H9 (cell line): ENCODE results near the gene MAPT. TPM values are rescaled to one million over a fixed set of nuclear protein-coding genes. Genes with fewer than 3 reads are reported as not detected.
"Not testable (repeated sequence)": the region's sequence is repeated elsewhere in the genome, so short reads cannot be mapped to it uniquely, and the experiment has no call there.

ENCODE experiments used
- DNase-seq: peaks from one replicate; pipeline ENCODE4 v3.0.0-alpha.2; 2017
- H2AFZ ChIP-seq: one replicate; pipeline ENCODE4 v1.6.1; 2013; ENCODE audit warnings: mild to moderate bottlenecking, low read length, control low read depth, moderate library complexity
- H2AK5ac ChIP-seq: 2 replicates; pipeline ENCODE4 v1.6.1; 2013; ENCODE audit warnings: low read length, control low read depth, mixed read lengths; ENCODE audit not compliant: insufficient read length
- H2BK120ac ChIP-seq: one replicate; pipeline ENCODE4 v1.6.1; 2013; ENCODE audit warnings: low read depth, mild to moderate bottlenecking, low read length, control low read depth, inconsistent platforms; ENCODE audit not compliant: poor library complexity, severe bottlenecking
- H2BK12ac ChIP-seq: 2 replicates; pipeline ENCODE4 v1.6.1; 2013; ENCODE audit warnings: low read length, control low read depth, mixed read lengths, low read depth; ENCODE audit not compliant: insufficient read length
- H2BK15ac ChIP-seq: 2 replicates; pipeline ENCODE4 v1.6.1; 2013; ENCODE audit warnings: low read depth, low read length, control low read depth
- H2BK20ac ChIP-seq: one replicate; pipeline ENCODE4 v1.6.1; 2013; ENCODE audit warnings: low read depth, mild to moderate bottlenecking, low read length, control low read depth, inconsistent platforms; ENCODE audit not compliant: poor library complexity, severe bottlenecking
- H2BK5ac ChIP-seq: 2 replicates; pipeline ENCODE4 v1.6.1; 2013; ENCODE audit warnings: low read length, control low read depth, mixed read lengths; ENCODE audit not compliant: insufficient read length
- H3K14ac ChIP-seq: 2 replicates; pipeline ENCODE4 v1.6.1; 2013; ENCODE audit warnings: low read length, control low read depth; ENCODE audit not compliant: insufficient read depth
- H3K18ac ChIP-seq: 2 replicates; pipeline ENCODE4 v1.6.1; 2013; ENCODE audit warnings: low read depth, mild to moderate bottlenecking, mixed read lengths, low read length, control low read depth; ENCODE audit not compliant: insufficient read length
- H3K23ac ChIP-seq: 2 replicates; pipeline ENCODE4 v1.6.1; 2013; ENCODE audit warnings: low read length, control low read depth, mixed read lengths, low read depth; ENCODE audit not compliant: insufficient read length
- H3K23me2 ChIP-seq: 2 replicates; pipeline ENCODE4 v1.6.1; 2013; ENCODE audit warnings: low read depth, mild to moderate bottlenecking, mixed read lengths, low read length, control low read depth; ENCODE audit not compliant: insufficient read length, poor library complexity, severe bottlenecking
- H3K27ac ChIP-seq: 2 replicates; pipeline ENCODE4 v1.5.1; 2013; ENCODE audit warnings: low read length, control low read depth, mixed read lengths, low read depth; ENCODE audit not compliant: insufficient read length
- H3K27me3 ChIP-seq: 2 replicates; pipeline ENCODE4 v1.6.1; 2013; ENCODE audit warnings: low read length, control low read depth, inconsistent platforms; ENCODE audit not compliant: insufficient read depth
- H3K4ac ChIP-seq: 2 replicates; pipeline ENCODE4 v1.6.1; 2013; ENCODE audit warnings: low read depth, mild to moderate bottlenecking, control low read depth, inconsistent platforms, low read length, moderate library complexity
- H3K4me1 ChIP-seq: 2 replicates; pipeline ENCODE4 v1.6.1; 2013; ENCODE audit warnings: low read length, control low read depth, inconsistent platforms; ENCODE audit not compliant: insufficient read depth
- H3K4me2 ChIP-seq: 2 replicates; pipeline ENCODE4 v1.6.1; 2013; ENCODE audit warnings: low read length, control low read depth, mixed read lengths; ENCODE audit not compliant: insufficient read length, insufficient read depth
- H3K56ac ChIP-seq: 2 replicates; pipeline ENCODE4 v1.6.1; 2013; ENCODE audit warnings: low read depth, mild to moderate bottlenecking, mixed read lengths, low read length, control low read depth; ENCODE audit not compliant: insufficient read length
- H3K79me1 ChIP-seq: 2 replicates; pipeline ENCODE4 v1.6.1; 2013; ENCODE audit warnings: low read depth, mild to moderate bottlenecking, moderate library complexity, low read length, control low read depth, inconsistent platforms; ENCODE audit not compliant: insufficient read depth, poor library complexity, severe bottlenecking
- H3K79me2 ChIP-seq: 2 replicates; pipeline ENCODE4 v1.6.1; 2013; ENCODE audit warnings: low read length, control low read depth, inconsistent platforms; ENCODE audit not compliant: insufficient read depth
- H3K9ac ChIP-seq: 2 replicates; pipeline ENCODE4 v1.6.1; 2013; ENCODE audit warnings: low read length, control low read depth, mixed read lengths; ENCODE audit not compliant: insufficient read length; ENCODE audit errors: extremely low read depth
- H3K9me3 ChIP-seq: one replicate; pipeline ENCODE4 v1.6.1; 2013; ENCODE audit warnings: low read depth, low read length, inconsistent platforms; ENCODE audit not compliant: control insufficient read depth
- H3T11ph ChIP-seq: one replicate; pipeline ENCODE4 v1.6.1; 2013; ENCODE audit warnings: mild to moderate bottlenecking, low read length, control low read depth, inconsistent platforms
- H4K20me1 ChIP-seq: one replicate; pipeline ENCODE4 v1.6.1; 2013; ENCODE audit not compliant: control insufficient read depth, insufficient read length, insufficient read depth
- H4K5ac ChIP-seq: 2 replicates; pipeline ENCODE4 v1.6.1; 2013; ENCODE audit warnings: low read depth, mild to moderate bottlenecking, mixed read lengths, low read length, control low read depth; ENCODE audit not compliant: insufficient read length
- H4K8ac ChIP-seq: replicated peaks from 2 replicates; pipeline ENCODE4 v1.6.1; 2013; ENCODE audit warnings: low read length, control low read depth, mixed read lengths, low read depth; ENCODE audit not compliant: insufficient read length
- H4K91ac ChIP-seq: 2 replicates; pipeline ENCODE4 v1.6.1; 2013; ENCODE audit warnings: low read depth, mild to moderate bottlenecking, moderate library complexity, mixed read lengths, low read length, control low read depth; ENCODE audit not compliant: insufficient read length
- H3K27ac Mint-ChIP-seq, 3 experiments: 2 replicates in 2 of 3; 3 replicates in 1 of 3; pipeline ENCODE4 v1.8.0; 2020 to 2021; ENCODE audit warnings: mixed read lengths in 3 of 3, mild to moderate bottlenecking in 1 of 3, moderate library complexity in 1 of 3
- H3K27me3 Mint-ChIP-seq: 2 replicates; pipeline ENCODE4 v1.8.0; 2021; ENCODE audit warnings: low read depth, mild to moderate bottlenecking, moderate library complexity, mixed read lengths
- H3K36me3 Mint-ChIP-seq, 3 experiments: 2 replicates in 2 of 3; 3 replicates in 1 of 3; pipeline ENCODE4 v1.8.0; 2020 to 2021; ENCODE audit warnings: low read depth in 3 of 3, mixed read lengths in 3 of 3; ENCODE audit not compliant: insufficient read depth in 1 of 3
- H3K4me1 Mint-ChIP-seq, 2 experiments: 2 replicates each; pipeline ENCODE4 v1.8.0; 2020; ENCODE audit warnings: mixed read lengths in 2 of 2
- H3K4me3 Mint-ChIP-seq, 2 experiments: 2 replicates in 1 of 2; 3 replicates in 1 of 2; pipeline ENCODE4 v1.8.0; 2020 to 2021; ENCODE audit warnings: mild to moderate bottlenecking in 2 of 2, mixed read lengths in 2 of 2, moderate library complexity in 1 of 2
- H3K9me3 Mint-ChIP-seq, 2 experiments: 2 replicates in 1 of 2; 3 replicates in 1 of 2; pipeline ENCODE4 v1.8.0; 2020; ENCODE audit warnings: mild to moderate bottlenecking in 2 of 2, mixed read lengths in 2 of 2, moderate library complexity in 1 of 2
- WGBS: extraction: QIAGEN DNeasy Blood & Tissue Kit; methylation state at CpG from one replicate; pipeline ENCODE4 v1.1.7; 2013; ENCODE audit warnings: missing lambda C conversion rate, low lambda C conversion rate, mixed read lengths; ENCODE audit not compliant: insufficient read length; ENCODE audit errors: extremely low coverage; 5-methylcytosine and 5-hydroxymethylcytosine counted together
- total RNA-seq: library from RNA; stranded (reverse); gene quantifications from 2 replicates; pipeline ENCODE4 v1.2.1, GENCODE V29; 2021
- TF ChIP-seq, protein P1 (sequence below): fragments of 200-600 bp; sonication (generic); conservative IDR thresholded peaks from 3 replicates; pipeline ENCODE4 v1.8.0; 2021; ENCODE audit warnings: antibody characterized with exemption, mild to moderate bottlenecking

The MAPT gene
- total RNA-seq, 1 experiment from 2014 or later = 1.6 TPM

GRCh38 chr17:45936610-45937009 lies 42.3 kb downstream of the MAPT start:
- no peaks in the 10 kb centered on the region for H3K36me3 Mint-ChIP-seq
- no peak overlapping the region for H3K4me2 ChIP-seq
- no peak overlapping the region for H2BK120ac ChIP-seq
- H2BK5ac ChIP-seq = no peak overlapping the region
- H3K18ac ChIP-seq = no peak overlapping the region
- no peak overlapping the region for H3K9ac ChIP-seq
- no peaks in the 10 kb centered on the region for H3K23me2 ChIP-seq
- no peak overlapping the region; a peak in 1 of 5 replicates for H3K4me3 Mint-ChIP-seq
- no CpG with 5 or more reads among the region's 4 CpGs for WGBS
- no peak overlapping the region for H3K14ac ChIP-seq
- no peak overlapping the region for H2BK15ac ChIP-seq
- no peak overlapping the region for H3K27ac ChIP-seq
- H2AFZ ChIP-seq = no peak overlapping the region
- H3K4me1 Mint-ChIP-seq = peaks cover 8 to 19% of the 10 kb centered on the region in 2 experiments
- no peaks in the 10 kb centered on the region for H3K79me1 ChIP-seq
- no peak for DNase-seq
- no peak overlapping the region for H3K56ac ChIP-seq
- H2BK12ac ChIP-seq = no peak overlapping the region
- H3K9me3 ChIP-seq = no peaks in the 10 kb centered on the region
- no peak overlapping the region for H2BK20ac ChIP-seq
- no peaks in the 10 kb centered on the region for H3K79me2 ChIP-seq
- H3K4ac ChIP-seq = no peak overlapping the region
- no peak overlapping the region for H4K91ac ChIP-seq
- no peak overlapping the region for H4K8ac ChIP-seq
- no peaks in the 10 kb centered on the region for H3K9me3 Mint-ChIP-seq
- peaks cover 4% of the 10 kb centered on the region; the same call in 1 of the 2 replicates for H3K4me1 ChIP-seq
- H4K20me1 ChIP-seq = no peaks in the 10 kb centered on the region
- no peak overlapping the region for H2AK5ac ChIP-seq
- no peaks in the 10 kb centered on the region for H3K27me3 ChIP-seq
- peaks cover 9% of the 10 kb centered on the region for H3K27me3 Mint-ChIP-seq
- H3K23ac ChIP-seq = no peak overlapping the region
- no peak overlapping the region for H3K27ac Mint-ChIP-seq
- H3T11ph ChIP-seq = no peak overlapping the region
- TF ChIP-seq, protein P1, sequence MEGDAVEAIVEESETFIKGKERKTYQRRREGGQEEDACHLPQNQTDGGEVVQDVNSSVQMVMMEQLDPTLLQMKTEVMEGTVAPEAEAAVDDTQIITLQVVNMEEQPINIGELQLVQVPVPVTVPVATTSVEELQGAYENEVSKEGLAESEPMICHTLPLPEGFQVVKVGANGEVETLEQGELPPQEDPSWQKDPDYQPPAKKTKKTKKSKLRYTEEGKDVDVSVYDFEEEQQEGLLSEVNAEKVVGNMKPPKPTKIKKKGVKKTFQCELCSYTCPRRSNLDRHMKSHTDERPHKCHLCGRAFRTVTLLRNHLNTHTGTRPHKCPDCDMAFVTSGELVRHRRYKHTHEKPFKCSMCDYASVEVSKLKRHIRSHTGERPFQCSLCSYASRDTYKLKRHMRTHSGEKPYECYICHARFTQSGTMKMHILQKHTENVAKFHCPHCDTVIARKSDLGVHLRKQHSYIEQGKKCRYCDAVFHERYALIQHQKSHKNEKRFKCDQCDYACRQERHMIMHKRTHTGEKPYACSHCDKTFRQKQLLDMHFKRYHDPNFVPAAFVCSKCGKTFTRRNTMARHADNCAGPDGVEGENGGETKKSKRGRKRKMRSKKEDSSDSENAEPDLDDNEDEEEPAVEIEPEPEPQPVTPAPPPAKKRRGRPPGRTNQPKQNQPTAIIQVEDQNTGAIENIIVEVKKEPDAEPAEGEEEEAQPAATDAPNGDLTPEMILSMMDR = no peak
- no peak overlapping the region for H4K5ac ChIP-seq

DNA sequence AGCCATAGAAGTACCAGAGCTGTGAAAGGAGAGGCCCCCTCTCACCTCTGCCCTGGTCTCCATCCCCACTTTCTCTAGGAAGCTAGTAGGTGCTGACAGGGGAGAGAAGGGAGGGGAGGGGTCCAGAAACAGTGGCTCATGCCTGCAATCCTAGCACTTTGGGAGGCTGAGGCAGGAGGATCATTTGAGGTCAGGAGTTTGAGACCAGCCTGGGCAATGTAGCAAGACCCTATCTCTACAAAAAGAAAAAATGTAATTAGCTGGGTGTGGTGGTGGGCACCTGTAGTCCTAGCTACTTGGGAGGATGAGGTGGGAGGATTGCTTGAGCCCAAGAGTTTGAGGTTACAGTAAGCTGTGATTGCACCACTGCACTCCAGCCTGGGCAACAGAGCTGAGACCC lies 42.8 kb downstream of the MAPT start:
- not testable (repeated sequence) for H3K4me2 ChIP-seq, H3K36me3 Mint-ChIP-seq, H3K79me1 ChIP-seq

More for the DNA sequence above, 42.8 kb downstream of the MAPT start:
- H2BK12ac ChIP-seq, H2BK20ac ChIP-seq, H2BK15ac ChIP-seq, H3K9ac ChIP-seq, H3K23ac ChIP-seq, H2BK5ac ChIP-seq, H3K27me3 ChIP-seq, H3K23me2 ChIP-seq, H3K9me3 ChIP-seq, DNase-seq, H4K20me1 ChIP-seq, H4K8ac ChIP-seq, H2AFZ ChIP-seq, H3K79me2 ChIP-seq, H3K18ac ChIP-seq, H3K27ac ChIP-seq, H3T11ph ChIP-seq, H3K4me3 Mint-ChIP-seq, H3K4ac ChIP-seq, H3K27ac Mint-ChIP-seq, H3K4me1 ChIP-seq, H2AK5ac ChIP-seq, H2BK120ac ChIP-seq, H4K91ac ChIP-seq, H4K5ac ChIP-seq, H3K9me3 Mint-ChIP-seq, H3K14ac ChIP-seq, H3K56ac ChIP-seq: not testable (repeated sequence)
- peaks cover 11% of the 10 kb centered on the region for H3K27me3 Mint-ChIP-seq
- peaks cover 12 to 23% of the 10 kb centered on the region in 2 experiments for H3K4me1 Mint-ChIP-seq
